ENCODE results near the gene MAPK14.

MAPK14 gene

GRCh38 chr6:36102853-36103252 is 75.2 kb downstream of the MAPK14 start:
- no peak for DNase-seq (ENCODE audit: low spot score)

GRCh38 chr6:36104836-36105235 is 77.2 kb downstream of the MAPK14 start:
- no peak for DNase-seq (ENCODE audit: low spot score)

DNA sequence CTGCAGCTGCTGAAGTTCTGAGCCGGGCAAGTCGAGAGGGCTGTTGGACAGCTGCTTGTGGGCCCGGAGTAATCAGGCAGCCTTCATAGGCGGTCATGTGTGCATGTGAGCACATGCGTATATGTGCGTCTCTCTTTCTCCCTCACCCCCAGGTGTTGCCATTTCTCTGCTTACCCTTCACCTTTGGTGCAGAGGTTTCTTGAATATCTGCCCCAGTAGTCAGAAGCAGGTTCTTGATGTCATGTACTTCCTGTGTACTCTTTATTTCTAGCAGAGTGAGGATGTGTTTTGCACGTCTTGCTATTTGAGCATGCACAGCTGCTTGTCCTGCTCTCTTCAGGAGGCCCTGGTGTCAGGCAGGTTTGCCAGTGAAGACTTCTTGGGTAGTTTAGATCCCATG is 81.5 kb downstream of the MAPK14 start:
- no peak for DNase-seq (ENCODE audit: low spot score)

DNA sequence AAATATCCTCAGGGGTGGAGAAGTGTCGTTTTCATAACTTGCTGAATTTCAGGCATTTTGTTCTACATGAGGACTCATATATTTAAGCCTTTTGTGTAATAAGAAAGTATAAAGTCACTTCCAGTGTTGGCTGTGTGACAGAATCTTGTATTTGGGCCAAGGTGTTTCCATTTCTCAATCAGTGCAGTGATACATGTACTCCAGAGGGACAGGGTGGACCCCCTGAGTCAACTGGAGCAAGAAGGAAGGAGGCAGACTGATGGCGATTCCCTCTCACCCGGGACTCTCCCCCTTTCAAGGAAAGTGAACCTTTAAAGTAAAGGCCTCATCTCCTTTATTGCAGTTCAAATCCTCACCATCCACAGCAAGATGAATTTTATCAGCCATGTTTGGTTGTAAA is 82.4 kb downstream of the MAPK14 start:
- no peak for DNase-seq (ENCODE audit: low spot score)

GRCh38 chr6:36110863-36111262 is 83.3 kb downstream of the MAPK14 start:
- DNase-seq (ENCODE audit: low spot score) = no peak

DNA sequence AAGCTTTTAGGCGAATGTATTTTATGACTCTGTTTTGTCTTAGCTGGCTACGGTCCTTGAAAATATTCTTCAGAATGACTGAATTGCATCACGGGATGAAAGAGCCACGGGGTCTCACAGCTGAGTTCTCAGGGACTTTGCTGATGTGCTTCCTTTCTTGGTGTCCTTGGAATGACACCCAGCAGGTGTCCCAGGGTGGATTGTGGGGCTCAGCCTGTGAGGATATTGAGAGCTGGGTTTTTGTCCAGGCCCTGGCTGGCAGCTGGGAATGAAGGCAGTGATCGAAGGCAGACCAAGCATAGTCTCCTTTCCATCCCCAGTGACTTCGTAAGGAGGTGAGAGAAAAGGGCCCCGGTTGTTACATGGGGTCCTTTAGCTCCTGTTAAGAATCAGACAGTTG is 83.9 kb downstream of the MAPK14 start:
- no peak for DNase-seq (ENCODE audit: low spot score)

GRCh38 chr6:36113049-36113448 is 85.4 kb downstream of the MAPK14 start:
- DNase-seq (ENCODE audit: low spot score) = no peak

- DNase-seq (ENCODE audit: low spot score) = no peak
Observed at GRCh38 chr6:36113703-36114102, 86.1 kb downstream of the MAPK14 start.

DNA sequence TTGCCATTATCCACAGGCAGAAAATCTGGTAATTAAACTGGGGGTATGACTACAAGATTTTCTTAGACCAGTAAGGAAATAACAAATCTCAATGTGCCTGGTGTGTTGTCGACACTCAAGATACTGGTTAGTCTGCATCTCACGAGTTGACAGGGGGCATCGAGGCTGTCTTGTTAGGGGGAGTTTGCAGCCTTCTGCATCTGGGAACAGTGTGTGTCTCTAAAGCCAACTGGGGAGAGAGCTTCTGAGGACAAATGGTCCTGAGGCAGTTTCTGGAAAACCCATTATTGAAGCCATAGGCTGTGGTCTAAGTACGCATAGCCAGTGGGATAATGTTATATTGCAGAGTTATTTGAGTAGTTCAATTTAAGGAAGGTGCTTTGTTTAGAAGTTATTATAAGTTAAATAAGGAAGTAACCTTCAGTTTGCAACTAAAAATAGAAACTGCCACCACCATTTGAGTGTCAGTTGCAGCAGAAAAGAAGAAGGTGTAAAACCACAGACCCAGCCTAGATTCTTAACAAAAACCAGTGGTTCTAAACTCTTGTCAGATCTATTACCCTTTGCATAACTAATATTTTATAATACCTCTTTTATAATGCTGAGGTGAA is 87.3 kb downstream of the MAPK14 start:
- no peak for DNase-seq (ENCODE audit: low spot score)

DNA sequence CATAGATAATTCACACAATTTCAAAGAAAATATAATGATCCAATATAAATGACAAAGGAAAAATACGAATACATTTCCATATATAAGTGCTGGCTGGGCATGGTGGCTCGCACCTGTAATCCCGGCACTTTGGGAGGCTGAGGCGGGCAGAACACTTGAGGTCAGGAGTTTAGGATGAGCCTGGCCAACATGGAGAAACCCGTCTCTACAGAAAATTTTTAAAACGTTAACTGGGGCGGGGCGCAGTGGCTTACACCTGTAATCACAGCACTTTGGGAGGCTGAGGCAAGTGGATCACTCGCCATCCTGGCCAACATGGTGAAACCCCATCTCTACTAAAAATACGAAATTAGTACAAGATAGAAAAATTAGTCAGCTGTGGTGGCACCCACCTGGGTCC is 87.8 kb downstream of the MAPK14 start:
- no peak for DNase-seq (ENCODE audit: low spot score)

- DNase-seq (ENCODE audit: low spot score) = no peak
Observed at GRCh38 chr6:36116066-36116864, 88.7 kb downstream of the MAPK14 start.

GRCh38 chr6:36116943-36117342 is 89.3 kb downstream of the MAPK14 start:
- DNase-seq (ENCODE audit: low spot score) = peak; percentile 84

DNA sequence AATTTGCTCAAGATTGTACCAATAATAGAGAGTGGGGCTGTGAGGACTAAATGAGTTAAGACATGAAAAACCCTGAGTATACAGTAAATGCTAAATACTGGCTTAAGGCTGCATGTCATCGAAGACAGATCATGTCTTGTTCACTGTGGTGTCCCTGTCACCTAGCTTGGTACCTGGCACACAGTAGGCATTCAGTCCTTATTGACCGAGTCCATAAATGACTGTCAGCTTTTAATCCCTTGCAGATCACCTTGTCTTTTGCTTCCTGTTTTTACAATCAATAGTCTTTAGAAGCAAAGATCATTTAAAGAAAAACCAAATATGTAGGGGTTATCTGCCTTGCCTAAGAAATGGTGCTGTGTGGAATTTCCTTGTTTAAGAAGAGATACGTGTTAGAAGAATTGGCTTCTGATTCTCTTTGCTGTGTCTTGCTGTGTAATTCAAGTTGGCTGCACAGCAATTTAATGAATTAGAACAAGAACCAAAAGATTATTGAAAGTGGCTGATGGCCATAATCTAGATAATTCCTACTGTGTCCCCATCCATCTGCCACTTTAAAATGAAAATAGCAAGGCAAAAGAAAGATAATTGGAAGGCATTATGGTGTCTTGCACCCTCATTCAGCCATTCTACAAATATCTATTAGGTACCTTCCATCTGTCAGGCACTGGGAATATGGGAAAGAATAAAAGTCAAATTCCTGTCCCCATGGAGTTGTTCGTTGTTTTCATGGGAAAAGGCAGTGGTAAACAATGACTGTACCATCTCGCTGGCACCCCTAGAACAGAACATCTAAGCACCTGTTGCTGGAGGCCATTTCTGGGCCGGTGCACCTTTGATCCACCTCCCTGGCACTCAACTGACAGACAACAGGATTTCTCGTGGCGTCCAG is 90.3 kb downstream of the MAPK14 start:
- DNase-seq (ENCODE audit: low spot score) = peak; percentile 59

GRCh38 chr6:36118550-36119107 is 91.0 kb downstream of the MAPK14 start:
- DNase-seq (ENCODE audit: low spot score) = peak; percentile 98

- peak; percentile 49 for DNase-seq (ENCODE audit: low spot score)
Observed at GRCh38 chr6:36119209-36119608, 91.6 kb downstream of the MAPK14 start.

- peak; percentile 33 for DNase-seq (ENCODE audit: low spot score)
Observed at GRCh38 chr6:36120018-36120417, 92.4 kb downstream of the MAPK14 start.

- peak; percentile 83 for DNase-seq (ENCODE audit: low spot score)
Observed at GRCh38 chr6:36120539-36120938, 92.9 kb downstream of the MAPK14 start.

DNA sequence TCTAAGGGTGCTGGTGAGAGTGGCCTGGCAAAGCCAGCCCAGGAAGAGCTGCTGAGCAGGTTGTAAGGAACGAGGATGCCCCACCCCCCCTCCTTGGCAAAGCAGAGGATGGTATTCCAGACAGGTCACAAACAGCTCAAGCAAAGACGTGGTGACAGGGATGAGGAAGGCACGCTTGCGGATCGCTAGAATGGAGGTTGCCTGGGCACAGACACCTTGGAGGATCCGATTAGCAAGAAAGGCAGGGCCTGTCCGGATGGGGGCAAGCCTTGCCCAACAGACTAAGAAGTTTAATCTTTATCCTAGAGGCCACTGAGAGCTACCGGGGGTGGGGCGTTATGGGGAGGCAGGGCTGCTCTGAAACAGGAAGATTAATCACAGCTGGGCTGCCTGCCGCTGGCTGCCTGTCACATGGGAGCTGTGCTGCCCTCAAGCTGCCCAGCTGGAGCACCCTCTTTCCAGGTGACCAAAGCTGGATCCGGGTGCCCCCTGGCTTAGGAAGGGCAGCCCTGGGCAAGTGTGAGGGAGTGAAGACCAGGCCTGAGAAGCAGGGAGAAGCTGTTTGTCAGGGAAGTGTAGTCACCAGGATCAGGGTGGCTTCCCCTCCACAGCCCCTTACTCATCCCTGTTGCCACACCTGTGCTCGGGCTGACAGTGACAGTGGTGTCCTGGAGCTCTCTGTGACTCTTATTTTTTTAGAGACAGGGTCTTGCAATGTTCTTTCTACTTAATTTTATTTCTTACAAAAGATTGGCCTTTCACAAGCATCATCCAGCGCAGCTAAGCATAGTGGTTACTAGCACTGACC is 93.6 kb downstream of the MAPK14 start:
- DNase-seq (ENCODE audit: low spot score) = peak; percentile 94

DNA sequence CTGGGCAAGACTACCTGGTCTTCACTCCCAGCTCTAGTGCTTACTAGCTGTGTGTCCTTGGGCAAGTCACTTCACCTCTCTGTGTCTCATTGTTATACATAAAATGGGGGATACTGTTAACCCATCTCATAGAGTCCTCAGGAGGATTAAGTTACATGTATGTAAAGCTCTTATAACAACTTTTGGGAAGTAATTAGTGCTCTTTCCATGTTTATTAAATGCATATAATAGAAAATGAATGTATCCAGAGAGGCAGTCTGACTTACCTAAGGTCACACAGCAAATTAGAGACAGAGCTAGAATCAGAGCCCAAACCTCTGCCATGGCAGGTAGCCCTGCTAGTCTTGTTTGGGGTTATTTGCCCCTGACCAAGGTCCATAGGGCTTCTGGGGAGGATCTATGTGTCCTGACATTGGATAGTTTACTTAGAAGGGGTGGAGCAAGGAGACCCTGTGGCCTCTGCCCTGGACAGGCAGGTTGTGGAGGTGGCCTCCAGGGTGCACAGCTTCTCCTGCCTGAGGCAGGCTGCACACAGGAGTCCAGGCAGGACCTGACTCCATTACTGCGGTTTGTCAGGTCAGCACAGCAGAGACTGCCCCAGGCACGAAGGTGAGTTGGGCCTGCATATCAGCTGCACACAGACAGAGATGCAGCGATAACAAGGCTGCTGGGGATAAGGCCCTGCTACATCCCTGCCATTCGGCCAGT is 94.3 kb downstream of the MAPK14 start:
- peak; percentile 34 for DNase-seq (ENCODE audit: low spot score)

- DNase-seq (ENCODE audit: low spot score) = no peak
Observed at GRCh38 chr6:36122495-36123269, 95.1 kb downstream of the MAPK14 start.

All from hematopoietic multipotent progenitor cell treated with erythropoietin and hydrocortisone succinate and interleukin-3 and kit ligand, for 15 days (in vitro differentiated cells).